Measurements from ENCODE around the gene TNIK.

TNIK gene

DNA sequence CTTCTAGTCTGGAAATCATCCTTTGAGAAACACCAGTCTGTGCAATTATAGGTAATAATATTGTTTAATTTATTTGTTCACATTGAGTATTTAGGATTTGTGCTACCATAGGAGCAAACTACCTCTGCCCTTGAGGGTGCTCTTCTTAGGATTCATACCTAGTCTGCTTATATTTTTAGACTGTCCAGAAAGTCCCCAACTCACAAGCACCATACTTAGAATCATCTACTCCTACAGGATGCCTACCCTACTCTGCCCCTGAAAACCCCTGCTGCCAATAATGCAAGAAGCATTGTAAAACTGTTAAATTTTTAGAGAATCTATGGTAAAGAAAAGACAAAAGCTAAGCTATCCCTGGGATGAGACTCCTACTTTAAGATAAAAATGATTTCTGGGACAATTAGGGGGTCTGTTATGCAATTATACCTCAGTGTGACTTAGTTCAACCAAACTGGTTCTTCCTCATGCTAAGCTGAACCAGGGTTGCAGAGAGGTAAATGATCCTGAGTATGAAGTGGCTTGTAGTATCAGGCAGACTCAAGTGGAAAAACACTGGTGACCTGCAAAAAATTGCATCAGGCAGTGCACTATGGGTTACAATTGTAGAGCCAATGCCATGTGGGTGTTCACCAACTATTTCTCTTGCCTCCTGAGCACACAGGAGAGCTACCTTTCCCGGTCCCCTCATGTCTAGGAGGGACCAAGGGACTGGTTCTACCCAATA, 133.3 kb downstream of the TNIK start:
- H3K27ac ChIP-seq (ENCODE audit: low read depth, low read length), result no peak overlapping the region

DNA sequence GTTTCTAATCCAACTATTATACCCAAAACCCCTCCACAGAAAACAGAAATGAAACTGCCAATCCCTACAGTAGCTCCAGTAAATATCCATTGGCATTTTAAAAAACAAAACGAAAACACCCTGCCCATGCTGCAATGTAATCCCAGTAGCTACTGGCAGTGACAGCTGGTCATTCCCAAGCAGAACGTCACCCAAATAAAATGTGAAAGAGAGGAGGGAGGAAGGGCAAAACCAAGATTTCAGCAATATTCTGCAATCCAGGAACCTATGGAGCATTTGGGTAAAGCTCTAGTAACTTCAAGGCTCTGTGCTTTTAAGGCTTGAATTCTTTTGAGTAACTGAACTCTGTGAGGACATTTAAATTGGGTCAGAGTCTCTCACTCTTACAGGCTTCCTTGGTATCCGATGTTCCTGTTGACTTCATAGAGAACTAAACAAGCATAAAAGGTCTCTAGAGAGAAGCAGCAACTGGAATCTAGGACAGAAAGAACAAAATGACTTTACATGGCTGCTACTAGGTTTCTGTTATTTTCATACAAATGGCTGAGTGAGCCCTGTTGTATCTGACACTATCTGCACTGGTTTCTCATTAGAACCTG, 136.2 kb downstream of the TNIK start:
- Histone ChIP-seq H3K4me2 (ENCODE audit: low read length) (no peak overlapping the region), H3K4me1 (ENCODE audit: control insufficient read depth, low read length) (no peaks in the 10 kb centered on the region), H4K20me1 (ENCODE audit: control insufficient read depth, insufficient read depth, low read depth, low read length) (no peaks in the 10 kb centered on the region), H3K36me3 (ENCODE audit: control insufficient read depth, low read length) (no peaks in the 10 kb centered on the region), H3K27ac (ENCODE audit: low read depth, low read length) (no peak overlapping the region), H3K4me3 (ENCODE audit: low read length) (no peak overlapping the region), H3K27me3 (ENCODE audit: control insufficient read depth, low read length) (no peaks in the 10 kb centered on the region), H3K79me2 (ENCODE audit: control insufficient read depth, low read length) (no peaks in the 10 kb centered on the region), H3K9me2 (replicated peaks; ENCODE audit: control insufficient read depth, low read length) (no peaks in the 10 kb centered on the region), H3F3A (ENCODE audit: control insufficient read depth, insufficient read depth) (no peaks in the 10 kb centered on the region), H3K9me3 (ENCODE audit: control insufficient read depth, insufficient read depth, low read length) (no peaks in the 10 kb centered on the region)
- TF ChIP-seq, protein P1, sequence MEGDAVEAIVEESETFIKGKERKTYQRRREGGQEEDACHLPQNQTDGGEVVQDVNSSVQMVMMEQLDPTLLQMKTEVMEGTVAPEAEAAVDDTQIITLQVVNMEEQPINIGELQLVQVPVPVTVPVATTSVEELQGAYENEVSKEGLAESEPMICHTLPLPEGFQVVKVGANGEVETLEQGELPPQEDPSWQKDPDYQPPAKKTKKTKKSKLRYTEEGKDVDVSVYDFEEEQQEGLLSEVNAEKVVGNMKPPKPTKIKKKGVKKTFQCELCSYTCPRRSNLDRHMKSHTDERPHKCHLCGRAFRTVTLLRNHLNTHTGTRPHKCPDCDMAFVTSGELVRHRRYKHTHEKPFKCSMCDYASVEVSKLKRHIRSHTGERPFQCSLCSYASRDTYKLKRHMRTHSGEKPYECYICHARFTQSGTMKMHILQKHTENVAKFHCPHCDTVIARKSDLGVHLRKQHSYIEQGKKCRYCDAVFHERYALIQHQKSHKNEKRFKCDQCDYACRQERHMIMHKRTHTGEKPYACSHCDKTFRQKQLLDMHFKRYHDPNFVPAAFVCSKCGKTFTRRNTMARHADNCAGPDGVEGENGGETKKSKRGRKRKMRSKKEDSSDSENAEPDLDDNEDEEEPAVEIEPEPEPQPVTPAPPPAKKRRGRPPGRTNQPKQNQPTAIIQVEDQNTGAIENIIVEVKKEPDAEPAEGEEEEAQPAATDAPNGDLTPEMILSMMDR (IDR thresholded peaks at IDR 0.05; ENCODE audit: low read depth, low read length, poor library complexity, severe bottlenecking), result no peak
- no peak for TF ChIP-seq EZH2phosphoT487 (IDR thresholded peaks at IDR 0.05; ENCODE audit: borderline replicate concordance, low read length)

More for the DNA sequence above, 133.3 kb downstream of the TNIK start:
- H3K36me3 ChIP-seq (ENCODE audit: control insufficient read depth, low read length), result no peaks in the 10 kb centered on the region
- H4K20me1 ChIP-seq (ENCODE audit: control insufficient read depth, insufficient read depth, low read depth, low read length), result no peaks in the 10 kb centered on the region
- no peaks in the 10 kb centered on the region for H3K79me2 ChIP-seq (ENCODE audit: control insufficient read depth, low read length)
- H3K4me1 ChIP-seq (ENCODE audit: control insufficient read depth, low read length), result no peaks in the 10 kb centered on the region
- H3K27me3 ChIP-seq (ENCODE audit: control insufficient read depth, low read length), result no peaks in the 10 kb centered on the region
- no peak for TF ChIP-seq EZH2phosphoT487 (IDR thresholded peaks at IDR 0.05; ENCODE audit: borderline replicate concordance, low read length)
- TF ChIP-seq, protein P1 (IDR thresholded peaks at IDR 0.05; ENCODE audit: low read depth, low read length, poor library complexity, severe bottlenecking), result no peak
- no peaks in the 10 kb centered on the region for H3K9me2 ChIP-seq (replicated peaks; ENCODE audit: control insufficient read depth, low read length)
- no peak overlapping the region for H3K4me3 ChIP-seq (ENCODE audit: low read length)
- no peak overlapping the region for H3K4me2 ChIP-seq (ENCODE audit: low read length)
- no peaks in the 10 kb centered on the region for H3F3A ChIP-seq (ENCODE audit: control insufficient read depth, insufficient read depth)
- H3K9me3 ChIP-seq (ENCODE audit: control insufficient read depth, insufficient read depth, low read length), result no peaks in the 10 kb centered on the region

DNA sequence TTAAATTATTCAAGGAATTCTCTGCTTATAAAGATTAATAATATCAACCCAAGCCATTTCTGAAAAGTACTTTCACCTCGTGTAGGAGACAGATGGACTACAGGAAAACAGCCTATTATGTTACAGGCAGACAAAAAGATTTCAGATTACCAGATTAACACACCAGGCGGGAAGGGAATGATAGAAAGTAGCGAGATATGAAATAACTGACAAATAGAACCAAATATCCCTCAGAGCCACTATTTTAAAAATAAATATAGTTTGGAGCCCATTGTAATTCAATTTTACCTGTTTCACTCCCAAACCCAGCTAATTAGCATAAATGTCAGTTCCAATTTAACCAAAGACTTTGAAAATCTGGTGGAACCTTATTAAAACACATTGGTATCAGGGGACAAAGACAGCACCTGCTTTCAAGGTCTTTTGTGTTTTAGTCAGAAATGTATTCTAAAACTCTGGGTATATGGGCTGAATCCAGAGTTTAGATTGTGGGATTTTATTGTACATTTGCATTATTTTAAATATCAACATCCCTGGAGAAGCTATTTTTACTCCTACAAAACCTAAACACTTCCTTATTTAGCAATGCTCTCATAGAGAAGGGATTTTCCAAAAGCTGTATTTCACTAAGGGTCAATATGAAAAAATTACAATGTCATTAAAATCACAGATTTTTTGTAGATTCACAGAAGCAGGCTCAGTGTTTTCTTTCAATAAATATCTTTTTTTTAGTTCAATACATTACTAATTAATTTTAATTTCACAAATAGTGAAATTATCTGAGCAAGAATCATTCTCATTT, 138.4 kb downstream of the TNIK start:
- TF ChIP-seq, protein P1 (IDR thresholded peaks at IDR 0.05; ENCODE audit: low read depth, low read length, poor library complexity, severe bottlenecking), result no peak
- no peak for TF ChIP-seq EZH2phosphoT487 (IDR thresholded peaks at IDR 0.05; ENCODE audit: borderline replicate concordance, low read length)
- no peaks in the 10 kb centered on the region for H3K79me2 ChIP-seq (ENCODE audit: control insufficient read depth, low read length)
- H3K27ac ChIP-seq (ENCODE audit: low read depth, low read length), result no peak overlapping the region

More for the DNA sequence above, 138.4 kb downstream of the TNIK start:
- Histone ChIP-seq H3K4me3 (ENCODE audit: low read length) (no peak overlapping the region), H3K36me3 (ENCODE audit: control insufficient read depth, low read length) (no peaks in the 10 kb centered on the region), H3K27me3 (ENCODE audit: control insufficient read depth, low read length) (no peaks in the 10 kb centered on the region), H3F3A (ENCODE audit: control insufficient read depth, insufficient read depth) (no peaks in the 10 kb centered on the region), H3K9me2 (replicated peaks; ENCODE audit: control insufficient read depth, low read length) (no peaks in the 10 kb centered on the region), H3K4me1 (ENCODE audit: control insufficient read depth, low read length) (no peaks in the 10 kb centered on the region), H3K9me3 (ENCODE audit: control insufficient read depth, insufficient read depth, low read length) (no peaks in the 10 kb centered on the region), H3K4me2 (ENCODE audit: low read length) (no peak overlapping the region), H4K20me1 (ENCODE audit: control insufficient read depth, insufficient read depth, low read depth, low read length) (no peaks in the 10 kb centered on the region)

Data from DOHH2 (cell line).